EH (cell line): ENCODE measurements around the gene CORO2B.
"Not testable (repeated sequence)": the region's sequence is repeated elsewhere in the genome, so short reads cannot be mapped to it uniquely, and the experiment has no call there.

ENCODE experiments used
- DNase-seq: peaks from one replicate; pipeline ENCODE4 v3.0.0-alpha.2; 2015; ENCODE audit warnings: low read depth

Gene CORO2B

DNA sequence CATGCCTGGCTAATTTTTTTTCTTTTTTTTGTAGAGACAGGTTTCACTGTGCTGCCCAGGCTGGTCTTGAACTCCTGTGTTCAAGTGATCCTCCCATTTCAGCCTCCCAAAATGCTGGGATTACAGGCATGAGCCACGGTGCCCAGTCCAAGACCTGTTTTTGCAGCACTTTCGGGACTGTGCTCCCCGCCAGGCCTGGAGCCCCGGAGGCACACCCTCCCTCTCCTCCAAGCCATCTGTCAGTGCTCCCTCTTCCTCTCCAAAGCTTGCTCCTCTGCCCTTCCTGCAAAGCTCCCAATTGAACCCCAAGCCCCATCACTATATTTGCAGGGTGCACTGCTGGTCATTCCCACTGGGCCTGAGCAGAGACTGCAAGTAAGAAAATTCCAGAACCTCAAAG is 98.1 kb downstream of the CORO2B start:
- DNase-seq: no peak

DNA sequence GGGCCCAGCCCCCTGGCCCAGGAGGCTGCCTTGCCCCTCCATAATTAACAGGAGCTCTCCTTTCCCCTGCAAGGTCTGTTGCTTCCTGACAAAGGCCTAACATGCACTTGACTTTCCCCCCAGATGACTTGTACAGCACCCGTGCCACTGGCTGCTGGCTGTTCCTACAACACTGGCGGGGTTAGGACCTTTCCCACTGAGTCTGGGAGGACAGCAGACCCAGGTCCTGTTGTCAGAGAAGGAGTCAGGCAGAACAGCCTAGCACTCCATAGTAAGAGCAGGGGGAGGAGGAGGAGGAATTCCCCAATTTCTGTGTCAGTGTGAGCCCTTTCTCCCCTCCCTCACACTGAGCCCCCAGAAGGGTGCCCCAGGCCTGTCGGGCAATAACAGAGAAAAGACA is 99.2 kb downstream of the CORO2B start:
- DNase-seq: no peak

DNA sequence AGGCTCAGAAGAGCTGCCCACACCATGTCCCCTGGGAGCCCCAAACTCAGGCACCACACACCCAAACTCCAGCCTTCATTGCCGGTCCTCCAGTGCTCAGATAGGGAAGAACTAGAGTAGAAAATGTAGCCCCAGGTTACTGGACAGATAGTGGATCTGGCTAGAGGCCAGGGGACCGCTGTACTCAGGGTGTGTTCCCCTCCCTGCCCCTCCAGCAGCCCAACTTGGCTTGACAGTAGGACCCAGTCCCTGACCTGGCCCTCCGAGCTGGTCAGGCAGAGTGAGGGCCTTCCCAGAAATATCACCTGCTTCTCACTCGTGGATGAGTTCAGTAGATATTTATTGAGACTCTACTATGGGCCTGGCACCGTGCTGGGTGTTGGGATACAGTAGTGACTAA is 100.0 kb downstream of the CORO2B start:
- DNase-seq: no peak

DNA sequence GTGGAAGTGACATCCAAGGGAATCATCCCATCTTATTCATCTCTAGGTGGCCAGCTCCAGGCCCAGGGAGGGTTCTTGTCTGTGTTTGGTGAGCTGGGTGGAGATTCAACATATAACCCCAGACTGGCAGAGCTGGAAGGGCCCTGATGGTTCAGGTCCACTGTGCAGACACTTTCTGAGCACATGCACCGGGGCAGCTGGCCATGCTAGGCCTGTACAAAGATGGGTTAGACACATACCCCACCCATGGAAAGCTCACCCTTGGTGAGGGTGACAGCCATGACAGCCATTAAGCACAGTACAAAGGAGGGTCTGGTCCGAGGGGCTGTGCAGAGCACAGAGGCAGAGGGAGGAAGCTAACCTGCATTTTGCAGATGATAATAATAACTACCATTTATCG is 100.4 kb downstream of the CORO2B start:
- DNase-seq: no peak

DNA sequence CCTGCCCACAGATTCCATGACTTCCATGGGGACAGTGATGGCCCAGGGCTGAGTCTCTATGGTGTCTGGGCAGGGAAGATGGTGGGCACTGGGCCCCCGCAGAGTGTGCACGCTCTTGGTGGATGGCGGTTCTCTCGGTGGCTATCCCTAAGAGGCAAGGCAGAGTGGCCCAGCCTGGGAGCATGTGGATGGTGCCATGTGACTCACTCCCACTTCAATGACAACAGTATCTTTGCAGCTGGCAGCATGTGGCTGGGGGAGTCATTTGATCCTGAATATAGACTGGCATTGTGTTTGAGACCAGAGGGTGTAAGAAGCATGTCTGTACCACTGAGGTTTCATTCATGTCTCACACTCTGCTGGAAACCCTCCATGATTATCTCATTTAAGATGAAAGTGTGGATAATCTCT is 101.2 kb downstream of the CORO2B start:
- no peak for DNase-seq

DNA sequence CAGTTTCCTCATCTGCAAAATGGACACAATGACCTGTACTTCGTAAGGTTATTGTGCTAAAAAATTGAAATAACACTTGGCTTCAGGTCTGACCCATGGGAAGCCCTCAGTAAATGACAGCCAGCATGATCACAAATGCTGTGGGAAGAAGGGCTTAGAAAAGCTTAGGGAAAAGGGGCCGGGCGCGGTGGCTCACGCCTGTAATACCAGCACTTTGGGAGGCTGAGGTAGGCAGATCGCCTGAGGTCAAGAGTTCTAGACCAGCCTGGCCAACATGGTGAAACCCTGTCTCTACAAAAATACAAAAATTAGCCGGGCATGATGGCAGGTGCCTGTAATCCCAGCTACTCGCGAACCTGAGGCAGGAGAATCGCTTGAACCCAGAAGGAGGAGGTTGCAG is 102.0 kb downstream of the CORO2B start:
- not testable (repeated sequence) for DNase-seq

DNA sequence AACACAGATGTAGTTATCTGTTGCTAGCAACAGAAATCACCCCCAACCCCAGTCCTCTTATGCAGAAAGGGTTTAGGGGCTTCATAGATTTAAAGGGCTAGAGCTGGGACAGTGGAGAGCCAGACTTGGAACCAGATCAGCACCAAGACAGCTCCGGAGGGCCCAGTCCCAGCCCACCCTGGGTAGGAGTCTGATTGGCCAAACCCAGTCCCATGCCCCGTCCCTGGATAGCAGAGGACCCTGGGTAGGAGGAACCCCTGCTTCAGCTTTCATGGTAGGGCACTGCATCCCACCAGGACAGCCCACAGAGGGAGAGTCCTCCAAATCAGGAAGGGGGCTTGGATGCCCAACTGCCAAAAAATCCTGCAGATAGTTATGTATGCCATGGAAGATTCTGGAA is 103.0 kb downstream of the CORO2B start:
- DNase-seq: no peak

DNA sequence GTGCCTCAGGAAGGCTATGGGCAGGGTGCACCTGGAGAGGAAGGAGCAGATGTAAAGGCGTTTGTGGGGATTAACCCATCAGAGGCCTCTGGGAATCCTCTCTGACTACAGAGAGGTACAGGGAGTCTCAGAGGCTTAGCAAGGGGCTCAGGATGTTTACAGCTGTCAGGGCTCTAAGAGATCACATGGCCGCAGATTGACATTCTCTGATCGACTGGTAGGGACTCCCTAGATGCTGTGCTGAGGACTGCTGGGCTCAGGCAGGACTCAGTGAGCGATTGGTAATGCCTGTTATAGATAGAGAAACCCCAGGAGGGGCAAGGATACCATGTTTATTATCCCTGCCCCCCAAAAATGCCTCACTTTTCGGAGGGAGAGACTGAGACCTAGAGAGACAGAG is 103.5 kb downstream of the CORO2B start:
- DNase-seq: no peak

DNA sequence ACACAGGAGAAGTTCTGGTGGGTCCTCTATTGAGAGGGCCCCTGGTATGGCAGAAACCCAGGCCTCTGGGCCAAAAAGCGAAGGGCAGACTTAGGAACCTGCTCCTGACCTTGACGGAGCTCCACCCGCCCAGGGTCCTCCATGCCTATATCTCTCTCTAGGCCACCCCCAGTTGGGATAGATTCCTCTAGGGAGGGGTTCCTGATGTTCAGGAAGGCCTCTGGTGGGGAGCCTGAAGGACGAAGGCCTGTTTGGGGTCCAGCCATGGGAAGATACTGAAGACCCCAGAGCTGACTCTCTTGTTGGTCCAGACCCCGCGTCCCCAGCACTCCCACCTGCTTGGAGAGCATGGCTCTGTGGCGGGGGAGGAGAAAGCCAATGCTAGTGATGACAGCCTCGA is 104.2 kb downstream of the CORO2B start:
- DNase-seq: no peak

DNA sequence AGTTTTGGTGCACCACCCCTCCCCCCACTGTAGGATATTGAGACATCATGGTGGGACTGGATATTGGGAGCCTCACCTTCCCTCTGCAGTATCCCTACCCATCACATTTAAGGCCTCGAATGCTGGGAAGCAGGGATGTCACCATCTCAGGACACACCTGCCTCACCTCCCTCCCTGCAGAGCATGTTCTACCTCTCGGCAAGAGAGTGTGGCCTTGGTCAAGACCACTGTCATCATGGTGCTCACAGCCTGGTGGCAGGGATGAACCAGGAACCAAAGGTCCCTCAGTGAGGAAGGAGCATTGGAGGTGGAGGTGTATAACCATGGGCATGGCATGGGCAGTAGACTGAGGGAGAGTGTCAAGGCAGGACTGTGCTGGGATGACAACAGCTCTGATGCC is 104.8 kb downstream of the CORO2B start:
- DNase-seq: no peak

DNA sequence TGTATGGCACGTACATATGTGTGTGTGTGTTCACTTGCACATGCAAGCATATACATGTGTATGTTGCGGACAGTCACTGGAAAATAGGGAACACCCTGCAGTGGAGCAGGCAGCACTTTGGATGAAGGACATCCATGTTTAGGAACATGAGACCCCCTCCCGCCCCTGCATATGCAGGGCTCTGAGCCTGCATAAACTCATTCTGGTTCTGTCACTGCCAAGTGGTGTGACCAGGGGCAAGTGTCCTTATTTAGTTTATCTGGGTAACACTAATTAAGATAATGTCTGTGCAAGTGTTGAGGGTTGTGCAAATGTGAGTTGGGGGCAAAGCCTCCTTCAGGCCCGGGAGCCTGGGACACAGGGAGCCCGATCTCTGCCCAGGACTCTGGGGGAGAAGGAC is 105.7 kb downstream of the CORO2B start:
- no peak for DNase-seq

DNA sequence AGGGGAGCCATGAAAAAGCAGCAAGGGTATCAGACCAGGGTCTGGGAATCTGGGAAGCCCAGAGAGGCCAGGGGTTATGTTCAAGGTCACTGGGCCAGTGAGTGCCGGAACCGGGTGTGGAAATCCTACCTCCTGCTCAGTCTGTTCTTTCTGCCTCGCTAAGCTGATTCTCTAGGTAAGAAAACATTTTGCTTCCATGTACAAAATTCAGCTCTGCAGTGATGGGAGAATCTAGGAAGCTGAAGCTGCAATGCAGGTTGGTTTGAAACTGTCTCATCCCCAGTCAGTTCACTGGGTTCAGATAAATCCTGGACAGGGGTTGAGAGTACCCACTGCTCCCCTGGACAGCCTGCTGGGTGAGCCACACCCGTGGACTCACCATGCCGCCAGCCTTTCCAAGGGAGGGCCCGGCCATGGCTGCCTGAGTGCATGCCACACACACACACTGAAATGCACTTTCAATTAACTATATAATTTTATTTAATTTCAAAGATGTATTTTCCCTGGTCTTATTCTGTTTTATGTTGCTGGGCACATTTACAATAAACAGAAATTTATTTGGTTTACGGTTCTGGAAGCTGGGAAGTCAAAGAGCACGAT is 108.4 kb downstream of the CORO2B start:
- no peak for DNase-seq

DNA sequence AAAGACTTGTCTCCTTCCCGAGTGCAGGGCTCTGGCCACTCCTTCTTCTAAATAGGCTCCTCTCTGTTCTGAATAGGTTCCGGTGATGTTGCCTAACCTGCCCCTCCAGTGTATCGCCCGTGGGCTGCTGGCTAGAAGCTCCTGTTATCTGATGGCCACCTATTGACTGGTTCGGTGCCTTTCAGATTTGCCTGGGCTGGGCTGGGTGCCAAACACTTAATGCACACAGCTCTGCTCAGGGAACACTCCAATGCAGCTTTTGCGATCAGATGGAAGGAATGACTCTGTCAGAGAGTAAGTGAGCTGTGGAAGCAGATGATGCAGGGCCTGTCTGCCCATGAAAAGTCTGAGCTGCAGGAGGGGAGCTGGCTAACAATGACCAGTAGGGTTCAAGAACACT is 112.9 kb downstream of the CORO2B start:
- DNase-seq: no peak

DNA sequence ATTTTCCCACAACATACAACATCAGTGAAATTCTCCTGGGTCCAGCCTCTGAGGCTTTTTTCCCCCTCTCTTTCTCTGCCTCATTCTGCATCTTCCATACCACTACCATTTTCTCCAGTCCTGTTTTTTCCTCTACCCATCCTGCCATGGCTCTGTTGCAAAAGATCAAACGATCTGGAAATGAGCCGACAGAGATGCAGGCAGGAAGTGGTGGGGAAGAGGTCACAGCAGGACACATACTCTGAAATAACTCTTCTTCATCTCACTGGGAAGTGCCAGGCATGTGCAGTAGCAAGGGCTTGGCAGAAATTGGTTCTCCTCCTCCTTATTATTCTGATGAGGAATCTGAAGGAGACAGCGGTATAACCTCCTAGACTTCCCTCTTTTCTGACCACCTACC is 114.3 kb downstream of the CORO2B start:
- peak; percentile 70 for DNase-seq

DNA sequence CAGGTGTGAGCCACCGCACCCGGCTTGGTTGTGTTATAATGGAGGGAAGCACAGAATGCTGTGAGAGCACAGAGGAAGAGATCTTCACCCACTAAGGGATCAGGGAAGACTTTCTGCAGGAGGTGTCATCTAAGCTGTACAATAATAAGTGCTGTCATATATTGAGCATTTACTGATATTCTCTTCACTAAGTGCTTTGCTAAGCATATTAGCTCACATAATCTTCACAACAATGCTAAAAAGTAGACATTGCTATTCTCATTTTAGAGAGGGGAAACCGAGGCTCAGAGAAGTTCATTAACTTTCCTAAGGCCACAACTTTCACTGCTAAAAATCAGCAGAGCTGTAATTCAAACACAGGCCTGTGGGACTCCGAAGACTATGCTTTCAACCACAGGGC is 115.3 kb downstream of the CORO2B start:
- DNase-seq: no peak

DNA sequence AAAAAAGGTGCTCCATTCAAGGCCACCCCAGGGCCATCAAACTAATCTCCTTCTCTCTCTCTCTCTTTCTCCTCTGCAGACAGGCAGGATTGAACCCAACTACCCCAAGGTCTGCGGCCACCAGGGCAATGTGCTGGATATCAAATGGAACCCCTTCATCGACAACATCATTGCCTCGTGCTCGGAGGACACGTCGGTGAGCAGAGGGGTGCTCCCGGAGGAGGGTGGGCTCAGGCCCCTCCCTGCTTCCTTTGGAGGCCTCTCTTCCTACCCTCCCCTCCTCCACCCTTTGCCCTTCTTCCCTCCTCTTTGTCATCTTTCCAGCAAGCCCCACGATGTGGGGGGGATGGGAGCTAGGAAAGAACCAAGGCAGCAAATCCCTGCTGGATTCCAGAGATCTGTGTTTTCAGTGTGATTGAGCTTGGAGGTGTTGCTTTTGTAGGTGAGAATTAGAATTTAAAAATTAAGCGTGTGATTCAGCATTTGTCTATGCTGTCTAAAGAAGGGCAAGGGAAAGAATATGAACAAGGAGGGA is 116.3 kb downstream of the CORO2B start:
- no peak for DNase-seq

DNA sequence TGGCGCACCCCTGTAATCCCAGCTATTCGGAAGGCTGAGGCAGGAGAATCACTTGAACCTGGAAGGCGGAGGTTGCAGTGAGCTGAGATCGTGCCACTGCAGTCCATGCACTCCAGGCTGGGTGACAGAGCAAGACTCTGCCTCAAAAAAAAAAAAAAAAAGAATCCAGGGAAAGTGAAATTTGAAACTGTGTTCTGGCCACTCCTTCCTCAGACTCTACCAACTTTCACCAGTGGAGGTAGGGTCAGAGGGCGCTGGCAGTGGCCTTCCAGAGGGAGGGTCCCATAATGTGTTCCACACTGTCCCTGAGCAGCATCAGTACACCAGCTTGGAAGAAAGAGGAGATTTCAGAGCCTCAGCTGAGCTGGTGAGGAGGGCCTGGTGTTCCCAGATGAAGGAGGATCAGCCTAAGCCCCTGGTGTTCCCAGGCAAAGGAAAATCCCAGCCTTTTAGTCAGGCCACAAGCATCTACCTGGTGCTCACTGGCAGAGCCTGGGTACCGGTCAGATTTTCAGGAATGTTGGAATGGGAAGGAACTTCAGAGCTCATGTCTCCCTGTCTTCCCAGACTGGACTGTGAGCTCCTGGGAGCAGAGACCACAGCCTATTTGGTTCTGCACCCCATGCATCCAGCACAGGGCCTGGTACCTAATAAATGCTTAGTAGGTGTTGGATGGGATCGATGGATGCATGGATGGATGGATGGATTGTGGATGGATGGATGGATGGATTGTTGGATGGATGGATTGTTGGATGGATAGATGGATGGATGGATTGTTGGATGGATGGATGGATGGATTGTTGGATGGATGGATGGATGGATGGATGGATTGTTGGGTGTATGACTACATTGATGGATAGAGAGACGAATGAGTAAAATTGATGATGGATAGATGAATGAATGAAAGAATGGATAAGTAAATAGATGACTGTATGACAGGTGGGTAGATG is 117.9 kb downstream of the CORO2B start:
- no peak for DNase-seq

DNA sequence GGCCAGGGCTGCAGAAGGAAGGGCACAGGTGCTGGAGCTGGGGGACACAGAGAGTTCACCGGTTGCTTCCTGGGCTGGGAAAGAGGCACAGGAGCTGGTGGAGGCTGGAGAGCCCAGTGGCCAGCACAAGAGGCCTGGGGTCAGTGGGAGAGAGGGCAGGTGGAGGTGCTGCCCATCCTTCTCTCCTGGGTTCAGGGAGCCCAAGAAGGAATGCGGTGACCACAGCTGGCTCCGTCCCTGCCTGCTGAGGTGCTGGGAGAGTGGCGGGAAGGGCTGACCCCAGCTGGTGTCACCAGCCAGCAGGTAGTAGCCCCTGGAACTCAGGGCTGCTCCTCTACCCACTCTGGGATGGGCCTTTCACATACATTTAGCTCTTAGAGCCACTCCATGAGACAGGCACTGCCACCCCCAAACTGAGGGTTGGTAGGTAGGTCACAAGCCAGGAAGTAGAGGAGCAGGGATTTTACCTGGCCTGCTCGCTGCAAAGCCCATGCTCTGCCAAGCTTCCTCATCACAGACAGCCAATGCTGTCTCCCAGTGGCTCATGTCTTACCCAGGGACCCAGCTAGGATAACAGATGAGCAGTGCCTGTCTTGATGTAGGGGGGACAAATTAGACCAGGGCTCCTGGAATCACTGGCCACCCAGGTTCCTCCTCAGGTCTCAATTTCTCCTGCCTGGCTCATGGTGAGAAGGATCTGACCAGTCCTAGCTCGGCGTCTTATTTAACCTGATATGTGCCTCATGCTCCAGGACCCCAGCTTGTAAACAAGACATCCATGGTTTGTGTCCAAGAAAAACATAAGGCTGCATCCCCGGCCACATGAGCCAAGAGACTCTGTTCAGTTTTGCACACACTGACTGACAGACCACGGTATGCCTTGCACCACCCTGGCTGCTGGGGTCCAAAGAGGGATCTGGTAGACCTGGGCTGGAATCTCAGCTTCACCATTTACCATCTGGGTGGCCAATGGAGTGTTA is 119.2 kb downstream of the CORO2B start:
- DNase-seq: no peak

DNA sequence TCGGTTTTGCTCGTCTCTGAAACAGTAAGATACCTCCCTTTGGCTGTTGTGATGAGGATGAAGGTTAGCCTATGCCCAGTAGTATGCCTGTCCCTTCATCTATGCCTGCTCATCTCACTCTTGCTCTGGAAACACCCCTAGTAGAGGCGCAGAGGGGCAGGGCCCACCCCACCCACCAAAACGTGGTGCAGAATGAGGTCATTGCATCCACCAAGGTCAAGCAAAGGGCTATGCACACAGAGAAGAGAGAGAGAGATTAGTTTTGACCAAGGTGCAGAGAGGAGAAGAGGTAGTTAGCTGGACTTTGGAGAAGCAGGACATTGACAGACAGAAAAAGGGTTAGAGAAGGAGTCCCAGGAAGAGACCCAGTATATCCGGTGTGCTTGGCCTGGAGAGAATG is 119.9 kb downstream of the CORO2B start:
- no peak for DNase-seq

DNA sequence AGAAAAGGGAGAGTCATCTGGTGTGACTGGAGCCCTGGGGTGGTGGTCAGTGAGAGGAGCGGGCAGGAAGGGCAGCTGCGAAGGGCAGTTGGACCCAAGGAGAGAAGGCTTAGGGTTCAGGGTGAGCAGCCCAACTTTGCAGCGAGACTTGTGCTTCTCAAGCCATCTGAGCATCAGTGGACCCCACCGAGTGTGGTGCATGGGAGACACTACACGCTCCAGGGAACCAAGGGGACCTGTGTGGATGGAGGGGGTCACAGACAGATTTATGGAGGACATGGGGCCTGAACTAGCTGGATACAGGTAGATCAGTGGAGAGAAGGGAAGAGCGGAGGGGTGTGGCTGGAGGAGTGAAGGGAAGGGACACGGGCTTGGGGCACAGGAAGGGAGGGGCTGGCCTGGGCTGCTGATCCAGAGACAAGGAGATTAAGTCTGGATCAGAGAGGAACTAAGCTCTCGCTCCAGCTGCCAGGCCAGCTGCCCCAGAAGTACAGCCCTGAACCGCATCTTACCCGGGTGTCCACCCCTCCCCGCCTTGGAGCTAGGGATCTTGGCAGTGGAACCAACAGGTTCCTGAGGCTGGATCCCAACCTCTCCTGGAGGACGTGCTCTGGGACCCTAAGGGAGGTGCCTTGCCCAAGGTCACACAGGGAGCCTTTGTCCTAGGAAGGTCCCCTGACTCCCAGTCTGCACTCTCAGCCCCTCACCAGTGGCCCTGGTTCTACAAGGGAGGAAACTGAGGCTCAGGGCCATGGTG is 120.5 kb downstream of the CORO2B start:
- DNase-seq: no peak

DNA sequence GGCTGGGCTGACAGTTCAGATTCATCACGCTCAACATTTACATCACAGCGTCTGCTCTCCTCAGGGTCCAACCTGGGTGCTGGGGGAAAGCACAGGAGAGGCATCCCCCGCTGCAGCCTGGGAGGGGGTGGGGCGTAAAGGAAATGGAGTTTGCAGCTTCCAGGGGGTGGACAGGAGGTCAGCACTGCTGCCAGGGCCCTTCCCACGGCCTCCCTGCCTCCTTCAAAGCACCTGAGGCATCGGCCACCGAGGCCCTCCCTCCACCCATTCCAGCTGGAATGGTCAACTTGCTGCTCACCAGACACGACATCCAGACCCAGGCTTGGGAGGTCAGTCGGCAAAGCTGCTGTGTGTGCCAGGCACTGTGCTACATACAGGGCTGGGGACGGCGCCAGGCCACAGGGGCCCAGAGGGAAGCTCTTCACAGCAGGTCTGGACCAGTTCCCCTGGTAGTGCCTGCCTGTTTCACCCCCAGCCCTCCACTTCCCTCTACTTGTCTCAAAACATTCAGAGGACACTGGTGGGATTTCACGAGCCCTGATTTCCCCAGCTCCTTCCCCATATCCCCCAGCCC is 121.2 kb downstream of the CORO2B start:
- no peak for DNase-seq
